Left ventricle myocardium inferior (tissue), 1 donor: ENCODE data around the gene DHRS11. TPM values are rescaled to one million over a fixed set of nuclear protein-coding genes. Genes with fewer than 3 reads are reported as not detected.

Experiments
- DNase-seq: peaks from one replicate; pipeline ENCODE4 v3.0.0-alpha.2; 2020
- H3K27ac ChIP-seq: fragments of 200-600 bp; replicated peaks from 2 replicates; pipeline ENCODE4 v1.8.0; 2021
- H3K27me3 ChIP-seq: fragments of 200-600 bp; 2 replicates; pipeline ENCODE4 v1.8.0; 2021; ENCODE audit warnings: low read depth
- H3K36me3 ChIP-seq: fragments of 200-600 bp; 2 replicates; pipeline ENCODE4 v1.8.0; 2021
- H3K4me1 ChIP-seq: fragments of 200-600 bp; 2 replicates; pipeline ENCODE4 v1.8.0; 2021
- H3K4me3 ChIP-seq: fragments of 200-600 bp; 2 replicates; pipeline ENCODE4 v1.8.0; 2021; ENCODE audit warnings: mild to moderate bottlenecking, moderate library complexity
- H3K9me3 ChIP-seq: fragments of 200-600 bp; replicated peaks from 2 replicates; pipeline ENCODE4 v1.8.0; 2021
- intact Hi-C: fragments of 100-400 bp; cut with micrococcal nuclease; formaldehyde crosslinking; loops from one replicate; pipeline ENCODE4 v1.11.0; 2022
- total RNA-seq: library from RNA; stranded (reverse); fragmentation: NEBNext Ultra II Directional; extraction: Animal tissue kit (Norgen Biotek cat#: 25700); gene quantifications from one replicate; pipeline ENCODE4 v1.2.1, GENCODE V29; 2021
- TF ChIP-seq, protein P1 (sequence below): fragments of 200-600 bp; IDR thresholded peaks from 2 replicates; pipeline ENCODE4 v1.8.0; 2021; ENCODE audit warnings: antibody characterized with exemption, mild to moderate bottlenecking, borderline replicate concordance
- donor health status: DM: no; HTN: yes; CAD: no; lungs with severe emphysema.

The DHRS11 gene
- total RNA-seq, 1 donor from 2014 or later: 13.1 TPM

- Histone ChIP-seq H3K4me1 (peaks cover 38% of the 10 kb centered on the region), H3K9me3 (no peaks in the 10 kb centered on the region), H3K36me3 (peaks cover 47% of the 10 kb centered on the region), H3K27me3 (no peaks in the 10 kb centered on the region), H3K27ac (no peak overlapping the region), H3K4me3 (no peak overlapping the region)
- DNase-seq: no peak
- TF ChIP-seq, protein P1, sequence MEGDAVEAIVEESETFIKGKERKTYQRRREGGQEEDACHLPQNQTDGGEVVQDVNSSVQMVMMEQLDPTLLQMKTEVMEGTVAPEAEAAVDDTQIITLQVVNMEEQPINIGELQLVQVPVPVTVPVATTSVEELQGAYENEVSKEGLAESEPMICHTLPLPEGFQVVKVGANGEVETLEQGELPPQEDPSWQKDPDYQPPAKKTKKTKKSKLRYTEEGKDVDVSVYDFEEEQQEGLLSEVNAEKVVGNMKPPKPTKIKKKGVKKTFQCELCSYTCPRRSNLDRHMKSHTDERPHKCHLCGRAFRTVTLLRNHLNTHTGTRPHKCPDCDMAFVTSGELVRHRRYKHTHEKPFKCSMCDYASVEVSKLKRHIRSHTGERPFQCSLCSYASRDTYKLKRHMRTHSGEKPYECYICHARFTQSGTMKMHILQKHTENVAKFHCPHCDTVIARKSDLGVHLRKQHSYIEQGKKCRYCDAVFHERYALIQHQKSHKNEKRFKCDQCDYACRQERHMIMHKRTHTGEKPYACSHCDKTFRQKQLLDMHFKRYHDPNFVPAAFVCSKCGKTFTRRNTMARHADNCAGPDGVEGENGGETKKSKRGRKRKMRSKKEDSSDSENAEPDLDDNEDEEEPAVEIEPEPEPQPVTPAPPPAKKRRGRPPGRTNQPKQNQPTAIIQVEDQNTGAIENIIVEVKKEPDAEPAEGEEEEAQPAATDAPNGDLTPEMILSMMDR: no peak
- intact Hi-C loops: no loop called here
These were observed 1.6 kb upstream of the DHRS11 start for GRCh38 chr17:36590082-36590481.

DNA sequence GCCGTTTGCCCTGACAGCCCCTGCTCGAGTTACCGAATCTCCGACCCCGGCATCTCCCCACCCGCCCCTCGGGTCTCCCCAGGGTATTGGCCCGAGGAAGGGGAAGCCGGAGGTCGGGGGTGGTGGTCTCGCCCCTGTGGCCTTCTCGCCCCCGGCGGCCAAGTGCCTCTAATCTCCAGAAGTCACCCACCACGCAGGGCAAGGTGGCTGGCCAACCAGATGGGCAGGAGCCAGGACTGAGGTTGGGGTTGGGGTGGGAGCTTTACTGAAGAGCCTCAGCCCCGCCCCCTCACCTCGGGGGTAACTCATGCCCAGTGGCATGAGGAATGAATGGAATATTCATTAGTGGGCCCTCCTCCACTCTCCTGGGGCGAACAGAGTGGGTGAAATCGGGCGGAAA is 637 bp downstream of the DHRS11 start:
- no peak for DNase-seq

DNA sequence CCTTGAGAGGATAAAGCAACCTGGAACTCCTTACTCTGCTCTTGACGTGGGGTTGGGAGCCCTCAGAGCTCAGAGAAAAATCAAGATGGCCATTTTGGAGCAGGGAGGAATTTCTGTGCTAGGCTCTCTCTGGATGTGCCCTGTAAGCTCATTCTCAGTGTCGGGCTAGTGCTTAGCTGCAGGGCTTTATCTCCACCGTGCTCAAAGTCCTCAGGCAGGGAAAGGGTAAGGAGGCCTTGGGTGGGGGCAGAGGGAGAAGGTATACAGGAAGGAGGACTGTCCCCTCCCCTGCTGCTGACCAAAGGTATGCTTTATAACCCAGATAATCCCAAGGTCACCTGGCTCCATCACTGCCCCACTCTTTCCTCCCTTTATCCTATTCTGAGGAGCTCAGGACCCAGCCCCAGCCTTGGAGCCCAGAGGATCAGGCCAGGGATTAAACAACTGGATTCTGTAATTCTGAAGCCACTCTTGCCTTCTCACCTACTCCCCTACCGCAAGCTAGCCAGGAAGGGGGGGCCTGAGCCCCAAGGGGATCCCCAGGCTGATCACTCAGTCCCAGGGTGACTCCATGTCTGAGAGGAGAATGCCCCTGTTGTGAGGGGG is 1.1 kb downstream of the DHRS11 start:
- H3K36me3 ChIP-seq: peaks cover 19% of the 10 kb centered on the region
- H3K27me3 ChIP-seq: no peaks in the 10 kb centered on the region
- no peak overlapping the region for H3K27ac ChIP-seq
- no peaks in the 10 kb centered on the region for H3K9me3 ChIP-seq
- H3K4me3 ChIP-seq: peak overlapping the region; percentile 96
- H3K4me1 ChIP-seq: peaks cover 38% of the 10 kb centered on the region
- intact Hi-C loops: no loop called here
- no peak for DNase-seq
- TF ChIP-seq, protein P1: no peak

More for the DNA sequence above, 637 bp downstream of the DHRS11 start:
- H3K27me3 ChIP-seq: no peaks in the 10 kb centered on the region
- H3K4me1 ChIP-seq: peaks cover 38% of the 10 kb centered on the region
- H3K36me3 ChIP-seq: peaks cover 24% of the 10 kb centered on the region
- H3K4me3 ChIP-seq: peak overlapping the region; percentile 96
- TF ChIP-seq, protein P1: no peak
- no peaks in the 10 kb centered on the region for H3K9me3 ChIP-seq
- peak overlapping the region; percentile 79 for H3K27ac ChIP-seq
- intact Hi-C loops: no loop called here

GRCh38 chr17:36593656-36594316 is 2.1 kb downstream of the DHRS11 start:
- Histone ChIP-seq H3K4me3 (no peak overlapping the region), H3K9me3 (no peaks in the 10 kb centered on the region), H3K36me3 (peaks cover 10% of the 10 kb centered on the region), H3K27ac (no peak overlapping the region), H3K4me1 (peaks cover 38% of the 10 kb centered on the region), H3K27me3 (no peaks in the 10 kb centered on the region)
- TF ChIP-seq, protein P1: no peak
- intact Hi-C loops: no loop called here
- DNase-seq: no peak

DNA sequence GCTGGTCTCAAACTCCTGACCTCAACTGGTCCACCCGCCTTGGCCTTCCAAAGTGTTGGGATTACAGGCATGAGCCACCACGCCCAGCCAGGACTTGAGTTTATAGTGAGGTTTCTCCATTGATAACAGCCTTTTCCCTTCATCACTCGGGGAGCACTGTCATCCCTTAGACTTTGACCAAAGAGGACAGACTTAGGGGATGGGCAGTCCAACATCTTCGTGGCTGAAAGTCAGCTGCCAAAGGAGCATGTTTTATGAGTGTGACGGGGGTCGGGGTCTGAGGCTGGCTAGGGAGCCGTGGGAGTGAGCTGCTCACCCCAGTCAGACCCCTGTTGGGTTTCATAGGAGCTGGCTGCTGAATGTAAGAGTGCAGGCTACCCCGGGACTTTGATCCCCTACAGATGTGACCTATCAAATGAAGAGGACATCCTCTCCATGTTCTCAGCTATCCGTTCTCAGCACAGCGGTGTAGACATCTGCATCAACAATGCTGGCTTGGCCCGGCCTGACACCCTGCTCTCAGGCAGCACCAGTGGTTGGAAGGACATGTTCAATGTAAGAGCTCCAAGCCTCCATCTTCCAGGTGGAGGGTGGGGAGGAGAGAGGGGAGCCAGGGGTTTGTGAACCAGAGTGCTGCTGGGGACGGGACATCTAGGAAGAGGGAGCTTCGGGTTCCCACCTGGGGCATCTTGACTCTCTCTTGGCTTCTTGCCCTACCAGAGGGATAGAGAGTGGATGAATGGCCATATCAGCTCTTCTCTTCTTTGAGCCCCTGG is 3.1 kb downstream of the DHRS11 start:
- TF ChIP-seq, protein P1: no peak
- no peak overlapping the region for H3K27ac ChIP-seq
- intact Hi-C loops: no loop called here

More for the DNA sequence above, 3.1 kb downstream of the DHRS11 start:
- H3K27me3 ChIP-seq: no peaks in the 10 kb centered on the region
- H3K4me1 ChIP-seq: peaks cover 38% of the 10 kb centered on the region
- no peak overlapping the region for H3K4me3 ChIP-seq
- H3K9me3 ChIP-seq: no peaks in the 10 kb centered on the region
- H3K36me3 ChIP-seq: peaks cover 2% of the 10 kb centered on the region
- DNase-seq: no peak
